Measurements from ENCODE around the gene OR6V1. TPM values are rescaled to one million over a fixed set of nuclear protein-coding genes. Genes with fewer than 3 reads are reported as not detected.
"Not testable (repeated sequence)": the region's sequence is repeated elsewhere in the genome, so short reads cannot be mapped to it uniquely, and the experiment has no call there.

OR6V1 gene
- total RNA-seq, 1 donor from 2014 or later, result not detected

DNA sequence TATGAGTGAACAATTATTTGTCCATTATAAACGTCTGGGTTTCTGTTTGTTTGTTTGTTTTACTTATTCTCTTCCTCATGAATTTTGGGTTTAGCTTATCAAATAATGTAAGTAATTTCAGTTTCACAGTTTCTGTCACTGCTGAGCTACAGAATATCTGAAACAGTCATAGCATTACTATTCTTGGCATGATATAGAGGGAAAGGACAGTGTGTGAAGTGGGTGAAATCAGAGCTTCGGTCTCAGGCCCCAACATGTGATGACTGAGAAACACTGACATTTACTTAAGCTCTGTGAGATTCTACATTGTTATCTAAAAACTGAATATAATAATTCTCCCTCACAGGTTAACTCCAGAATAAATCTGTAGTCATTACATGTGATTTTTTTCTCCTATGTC is 8.8 kb upstream of the OR6V1 start:
- no peak for DNase-seq

DNA sequence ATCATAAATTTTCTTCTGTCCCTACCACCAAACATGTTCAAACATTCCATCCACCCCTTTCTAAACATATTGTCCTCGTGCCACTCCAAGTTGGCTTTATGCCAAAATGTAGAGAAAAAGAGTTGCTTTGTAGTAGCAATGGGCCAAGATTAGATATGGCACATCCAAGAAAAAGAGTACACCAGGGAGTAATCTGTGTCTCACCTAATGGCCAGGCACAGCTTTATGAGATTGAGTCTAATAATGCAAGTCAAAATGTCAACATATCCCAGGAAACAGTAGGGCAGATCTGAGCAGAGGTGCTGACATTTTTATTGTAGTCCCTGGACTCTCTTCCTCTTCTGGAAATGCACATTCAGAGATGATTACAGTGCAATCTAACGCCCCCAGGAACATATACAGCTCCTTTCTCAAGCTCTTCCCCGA is 5.7 kb upstream of the OR6V1 start:
- DNase-seq, result peak; percentile 26

DNA sequence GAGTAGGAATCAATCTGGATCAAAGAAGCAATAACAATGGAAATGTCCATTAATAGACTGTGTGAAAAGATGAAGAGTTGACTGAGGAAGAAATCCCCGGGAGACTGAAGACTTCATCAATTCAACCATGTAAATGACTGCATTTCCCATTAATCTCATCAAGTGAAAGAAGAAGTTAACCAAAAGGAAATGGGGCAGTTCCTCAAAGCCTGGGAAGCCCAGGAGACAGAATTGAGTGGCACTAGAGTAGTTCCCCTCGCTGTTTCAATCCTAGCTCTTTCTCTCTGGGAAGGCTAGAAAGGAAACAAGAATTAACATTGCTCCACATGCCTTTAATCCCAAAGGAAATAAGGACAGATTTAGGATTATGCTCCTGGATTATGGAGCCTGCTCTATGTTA is 4.8 kb upstream of the OR6V1 start:
- no peak for DNase-seq

DNA sequence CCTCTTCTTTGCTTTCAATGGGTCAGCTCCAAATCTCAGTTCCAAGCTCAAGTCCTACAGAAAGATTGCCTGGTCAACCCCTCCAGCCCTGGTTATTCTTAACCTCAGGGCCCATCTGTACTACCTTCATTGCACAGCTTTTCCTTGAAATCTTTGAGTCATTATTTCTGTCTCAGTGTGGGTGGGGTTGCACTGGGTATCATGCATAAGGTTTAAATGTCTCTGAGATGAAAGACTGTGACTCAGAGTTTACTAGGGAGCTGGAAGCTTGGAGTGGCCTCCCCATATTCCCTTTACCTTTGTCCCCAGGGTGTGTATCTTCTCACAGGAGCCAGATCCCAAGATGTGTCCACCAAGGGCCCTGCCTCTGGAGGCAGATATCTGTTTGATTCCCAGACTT is 3.3 kb upstream of the OR6V1 start:
- DNase-seq, result no peak

- peak; percentile 11 for DNase-seq
These were observed 2.8 kb upstream of the OR6V1 start for GRCh38 chr7:143049362-143049761.

DNA sequence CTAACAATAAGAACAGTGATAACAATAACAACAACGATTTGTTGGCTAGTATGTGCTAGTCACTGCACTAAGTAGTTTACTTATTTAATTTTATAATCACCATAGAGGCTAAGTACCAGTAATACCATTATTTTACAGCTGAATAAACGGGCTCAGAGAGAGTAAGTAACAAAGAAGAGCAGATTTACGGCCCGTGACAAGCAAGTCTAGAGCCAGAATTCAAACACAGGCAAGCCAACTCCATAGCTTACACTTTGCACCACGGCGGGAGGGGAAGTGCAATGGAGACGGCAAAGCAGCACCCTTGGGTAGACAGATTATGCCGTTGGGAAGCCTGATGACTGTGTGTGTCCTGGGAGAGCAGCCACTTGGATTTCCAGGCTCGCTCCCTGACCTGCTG is 1.2 kb upstream of the OR6V1 start:
- DNase-seq, result no peak

GRCh38 chr7:143054621-143055020 is 2.5 kb downstream of the OR6V1 start:
- DNase-seq, result no peak

DNA sequence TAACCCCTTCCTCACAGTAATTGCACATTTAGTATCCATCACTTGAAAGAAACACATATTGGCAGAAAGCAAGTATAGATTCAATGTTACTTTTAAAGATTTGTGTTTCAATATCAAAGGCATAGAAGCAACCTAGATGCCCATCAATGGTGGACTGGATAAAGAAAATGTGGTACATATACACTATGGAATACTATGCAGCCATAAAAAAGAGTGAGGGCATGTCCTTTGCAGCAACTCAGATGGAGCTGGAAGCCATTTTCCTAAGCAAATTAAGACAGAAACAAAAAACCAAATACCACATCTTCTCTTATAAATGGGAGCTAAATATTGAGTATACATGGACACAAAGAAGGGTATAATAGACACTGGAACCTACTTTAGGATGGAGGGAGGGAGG is 3.6 kb downstream of the OR6V1 start:
- no peak for DNase-seq

DNA sequence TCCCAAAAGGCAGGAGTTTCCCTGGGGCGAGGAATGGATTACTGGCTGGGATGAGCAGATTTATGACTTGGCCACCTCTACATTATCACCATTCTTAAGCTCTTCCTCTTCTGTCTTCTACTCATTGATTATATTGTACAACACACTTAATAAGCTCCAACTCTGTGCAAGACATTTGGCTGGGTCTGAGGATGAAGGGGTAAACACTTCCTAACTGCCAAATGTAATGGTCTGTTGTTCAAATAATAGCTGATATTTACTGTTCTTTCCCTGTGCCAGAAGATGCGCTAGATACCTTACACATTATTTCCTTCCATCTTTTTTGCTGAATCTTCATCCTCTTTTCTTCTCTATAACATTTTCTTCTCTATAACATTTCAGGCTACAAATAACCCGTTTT is 11.6 kb downstream of the OR6V1 start:
- DNase-seq, result no peak

DNA sequence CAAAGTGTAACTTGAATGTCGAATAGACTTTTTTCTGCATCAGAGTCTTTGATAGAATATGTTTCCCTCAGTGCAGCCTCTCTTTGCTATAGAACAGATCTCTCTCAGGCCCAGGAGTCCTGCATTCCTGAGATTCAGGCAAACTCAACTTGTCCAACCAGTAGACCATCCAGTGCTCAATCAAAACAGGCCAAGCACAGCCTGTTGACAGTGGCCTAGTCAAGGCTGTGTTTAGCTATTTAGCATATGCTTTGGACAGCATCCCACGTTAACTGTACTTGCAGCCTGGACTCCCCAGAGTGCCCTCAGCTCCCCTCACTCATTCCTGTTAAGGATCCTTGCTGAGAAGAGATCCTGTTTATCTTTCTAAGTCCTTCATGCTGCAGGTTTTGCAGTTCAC is 16.3 kb downstream of the OR6V1 start:
- peak; percentile 15 for DNase-seq

- peak; percentile 10 for DNase-seq
These were observed 17.9 kb downstream of the OR6V1 start for GRCh38 chr7:143069912-143070500.

DNA sequence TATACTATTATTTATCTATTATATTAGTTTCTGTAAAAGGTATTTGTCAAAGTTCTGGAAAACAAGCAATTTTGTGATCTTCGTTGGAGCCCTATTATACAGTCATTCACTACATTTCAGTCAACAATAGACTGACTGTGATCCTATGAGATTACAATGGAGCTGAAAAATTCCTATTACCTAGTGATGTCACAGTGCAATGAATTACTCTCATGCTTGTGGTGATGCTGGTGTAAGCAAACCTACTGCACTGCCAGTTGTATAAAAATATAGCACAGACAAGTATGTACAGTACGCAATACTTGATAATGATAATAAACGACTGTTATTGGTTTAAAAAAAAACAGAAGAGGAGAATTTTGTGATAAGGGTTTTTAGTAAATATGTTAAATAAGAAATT is 21.4 kb downstream of the OR6V1 start:
- DNase-seq, result no peak

GRCh38 chr7:143074141-143074540 is 22.0 kb downstream of the OR6V1 start:
- DNase-seq, result no peak

- DNase-seq, result no peak
These were observed 33.0 kb downstream of the OR6V1 start for GRCh38 chr7:143085109-143085508.

DNA sequence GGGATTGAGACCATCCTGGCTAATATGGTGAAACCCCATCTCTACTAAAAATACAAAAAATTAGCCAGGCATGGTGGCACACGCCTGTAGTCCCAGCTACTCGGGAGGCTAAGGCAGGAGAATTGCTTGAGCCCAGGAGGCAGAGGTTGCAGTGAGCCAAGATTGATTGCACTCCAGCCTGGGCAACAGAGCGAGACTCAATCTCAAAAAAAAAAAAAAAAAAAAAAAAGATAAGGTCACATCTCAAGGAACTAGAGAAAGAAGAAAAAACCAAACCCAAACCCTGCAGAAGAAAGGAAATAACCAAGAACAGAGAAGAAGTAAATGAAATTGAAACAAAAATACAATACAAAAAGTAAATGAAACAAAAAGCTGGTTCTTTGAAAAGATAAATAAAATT is 33.5 kb downstream of the OR6V1 start:
- DNase-seq, result not testable (repeated sequence)

DNA sequence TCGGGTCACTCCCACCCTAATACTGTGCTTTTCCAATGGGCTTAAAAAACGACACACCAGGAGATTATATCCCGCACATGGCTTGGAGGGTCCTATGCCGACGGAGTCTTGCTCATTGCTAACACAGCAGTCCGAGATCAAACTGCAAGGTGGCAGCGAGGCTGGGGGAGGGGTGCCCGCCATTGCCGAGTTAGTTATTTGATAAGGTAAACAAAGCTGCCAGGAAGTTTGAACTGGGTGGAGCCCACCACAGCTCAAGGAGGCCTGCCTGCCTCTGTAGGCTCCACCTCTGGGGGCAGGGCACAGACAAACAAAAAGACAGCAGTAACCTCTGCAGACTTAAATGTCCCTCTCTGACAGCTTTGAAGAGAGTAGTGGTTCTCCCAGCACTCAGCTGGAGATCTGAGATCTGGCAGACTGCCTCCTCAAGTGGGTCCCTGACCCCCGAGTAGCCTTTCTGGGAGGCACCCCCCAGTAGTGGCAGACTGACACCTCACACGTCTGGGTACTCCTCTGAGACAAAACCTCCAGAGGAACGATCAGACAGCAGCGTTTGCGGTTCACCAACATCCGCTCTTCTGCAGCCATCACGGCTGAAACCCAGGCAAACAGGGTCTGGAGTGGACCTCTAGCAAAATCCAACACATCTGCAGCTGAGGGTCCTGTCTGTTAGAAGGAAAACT is 36.5 kb downstream of the OR6V1 start:
- not testable (repeated sequence) for DNase-seq

DNA sequence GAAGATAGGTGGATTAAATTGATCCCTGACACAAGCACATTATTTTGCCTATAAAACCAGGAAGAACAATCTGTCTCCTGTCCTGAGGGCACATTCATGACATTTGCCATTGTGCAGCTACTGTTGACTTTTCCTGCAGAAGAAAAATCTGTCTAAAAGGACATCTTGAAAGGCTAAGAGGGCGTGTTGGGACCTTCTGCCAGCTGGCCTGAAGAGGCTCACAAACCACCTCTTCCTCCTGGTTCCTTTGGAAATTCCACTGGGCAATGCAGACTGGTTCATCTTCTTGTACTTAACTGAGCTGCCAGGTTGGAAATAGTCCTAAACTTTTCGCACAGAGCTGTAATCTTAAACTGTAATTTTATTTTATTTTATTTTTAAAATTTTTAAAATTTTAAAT is 44.0 kb downstream of the OR6V1 start:
- no peak for DNase-seq

GRCh38 chr7:143099579-143099978 is 47.4 kb downstream of the OR6V1 start:
- DNase-seq, result not testable (repeated sequence)

Other genes with a start within 250 kb of the OR6V1 start
- 15.9 TPM for gene EPHB6, start 197.3 kb upstream of the OR6V1 start, total RNA-seq
- 0.82 TPM for gene TRPV6, start 166.6 kb upstream of the OR6V1 start, total RNA-seq
- gene TRPV5, start 118.6 kb upstream of the OR6V1 start, total RNA-seq, result 0.21 TPM
- gene LLCFC1, start 112.9 kb upstream of the OR6V1 start, total RNA-seq, result not detected
- gene KEL, start 90.0 kb upstream of the OR6V1 start, total RNA-seq, result 1.6 TPM
- gene OR9A2, start 25.2 kb upstream of the OR6V1 start, total RNA-seq, result 0.41 TPM
- gene PIP, start 79.7 kb downstream of the OR6V1 start, total RNA-seq, result 11.3 TPM
- gene TAS2R39, start 131.1 kb downstream of the OR6V1 start, total RNA-seq, result not detected
- gene TAS2R40, start 169.7 kb downstream of the OR6V1 start, total RNA-seq, result not detected
- 95.8 TPM for gene GSTK1, start 211.1 kb downstream of the OR6V1 start, total RNA-seq
- 0.51 TPM for gene TMEM139, start 232.6 kb downstream of the OR6V1 start, total RNA-seq
- 27.0 TPM for gene CASP2, start 236.0 kb downstream of the OR6V1 start, total RNA-seq